GM23338 (cell line): ENCODE data around the gene PLCG2. TPM values are rescaled to one million over a fixed set of nuclear protein-coding genes. Genes with fewer than 3 reads are reported as not detected.

ENCODE experiments used
- ATAC-seq: fragments of 200-7000 bp; cut with Tn5 transposase; 3 replicates; pipeline ENCODE4 v1.9.1; 2020
- DNase-seq: peaks from one replicate; pipeline ENCODE4 v3.0.0-alpha.2; 2015; ENCODE audit warnings: low spot score
- H2AFZ ChIP-seq: fragments of 200-600 bp; sonication (generic); 2 replicates; pipeline ENCODE4 v1.8.0; 2016; ENCODE audit warnings: antibody characterized with exemption, mild to moderate bottlenecking, moderate library complexity
- H3F3A ChIP-seq: fragments of 200-600 bp; sonication (generic); replicated peaks from 2 replicates; pipeline ENCODE4 v1.8.0; 2017; ENCODE audit warnings: antibody characterized with exemption, mixed run types, low read depth
- H3K27ac ChIP-seq: fragments of 200-600 bp; sonication (generic); 2 replicates; pipeline ENCODE4 v1.6.1; 2016; ENCODE audit warnings: low read depth
- H3K27me3 ChIP-seq: fragments of 200-600 bp; sonication (generic); 2 replicates; pipeline ENCODE4 v1.8.0; 2016; ENCODE audit warnings: mild to moderate bottlenecking, mixed run types, moderate library complexity; ENCODE audit not compliant: insufficient read depth
- H3K36me3 ChIP-seq: fragments of 200-600 bp; sonication (generic); 2 replicates; pipeline ENCODE4 v1.8.0; 2016; ENCODE audit warnings: mild to moderate bottlenecking; ENCODE audit not compliant: insufficient read depth
- H3K4me1 ChIP-seq: fragments of 200-600 bp; sonication (generic); 2 replicates; pipeline ENCODE4 v1.8.0; 2016; ENCODE audit warnings: mild to moderate bottlenecking, moderate library complexity; ENCODE audit not compliant: insufficient read depth
- H3K4me2 ChIP-seq: fragments of 200-600 bp; sonication (generic); 2 replicates; pipeline ENCODE4 v1.7.1; 2017; ENCODE audit warnings: mixed run types
- H3K4me3 ChIP-seq: fragments of 200-600 bp; sonication (generic); 2 replicates; pipeline ENCODE4 v1.6.1; 2016; ENCODE audit warnings: mixed run types
- H3K79me2 ChIP-seq: fragments of 200-600 bp; sonication (generic); replicated peaks from 2 replicates; pipeline ENCODE4 v1.8.0; 2017; ENCODE audit warnings: mild to moderate bottlenecking; ENCODE audit not compliant: insufficient read depth
- H3K9me2 ChIP-seq: fragments of 200-600 bp; sonication (generic); 2 replicates; pipeline ENCODE4 v1.8.0; 2017; ENCODE audit not compliant: insufficient read depth
- H4K20me1 ChIP-seq: fragments of 200-600 bp; sonication (generic); replicated peaks from 2 replicates; pipeline ENCODE4 v1.8.0; 2017; ENCODE audit warnings: mild to moderate bottlenecking; ENCODE audit not compliant: insufficient read depth
- H3K27ac Mint-ChIP-seq: 2 replicates; pipeline ENCODE4 v1.8.0; 2020; ENCODE audit warnings: inconsistent platforms, mild to moderate bottlenecking, moderate library complexity, mixed read lengths
- H3K27me3 Mint-ChIP-seq: 3 replicates; pipeline ENCODE4 v1.8.0; 2022; ENCODE audit warnings: low read depth, mild to moderate bottlenecking, moderate library complexity, mixed read lengths, inconsistent platforms; ENCODE audit not compliant: insufficient read depth, poor library complexity
- H3K36me3 Mint-ChIP-seq: 3 replicates; pipeline ENCODE4 v1.8.0; 2021; ENCODE audit warnings: low read depth, mild to moderate bottlenecking, inconsistent platforms, moderate library complexity, mixed read lengths
- H3K4me1 Mint-ChIP-seq: 3 replicates; pipeline ENCODE4 v1.8.0; 2020; ENCODE audit warnings: mild to moderate bottlenecking, inconsistent platforms, mixed read lengths
- H3K4me3 Mint-ChIP-seq: 3 replicates; pipeline ENCODE4 v1.8.0; 2021; ENCODE audit warnings: moderate library complexity, mild to moderate bottlenecking, inconsistent platforms, mixed read lengths
- H3K9me3 Mint-ChIP-seq: 3 replicates; pipeline ENCODE4 v1.8.0; 2020; ENCODE audit warnings: moderate library complexity, mild to moderate bottlenecking, inconsistent platforms, mixed read lengths
- CREB1 ChIP-seq: fragments of 250-450 bp; sonication (Bioruptor Pico); IDR thresholded peaks from 2 replicates; pipeline ENCODE4 v1.5.0; 2020; ENCODE audit warnings: low read depth, mild to moderate bottlenecking, moderate library complexity
- CTCF ChIP-seq, 2 experiments: fragments of 200-600 bp in 1 of 2; sonication (generic) in 1 of 2; conservative IDR thresholded peaks; 2 replicates each; pipeline versions ENCODE4 v1.5.1 to v1.6.1; 2016 to 2017; ENCODE audit warnings: antibody characterized with exemption in 2 of 2, low read depth in 2 of 2, mild to moderate bottlenecking in 2 of 2, moderate library complexity in 1 of 2
- ETS1 ChIP-seq: IDR thresholded peaks from 2 replicates; pipeline ENCODE4 v1.6.1; 2016; ENCODE audit warnings: antibody characterized with exemption
- EZH2 ChIP-seq: fragments of 200-600 bp; sonication (generic); IDR thresholded peaks from one replicate; pipeline ENCODE4 v1.8.0; 2017; ENCODE audit warnings: antibody characterized with exemption, mild to moderate bottlenecking, low read depth; ENCODE audit not compliant: unreplicated experiment
- EZH2phosphoT487 ChIP-seq: fragments of 200-600 bp; sonication (generic); IDR thresholded peaks from one replicate; pipeline ENCODE4 v1.8.1; 2018; ENCODE audit warnings: antibody characterized with exemption; ENCODE audit not compliant: unreplicated experiment
- JUNB ChIP-seq: IDR thresholded peaks from one replicate; pipeline ENCODE4 v1.6.1; 2016; ENCODE audit warnings: antibody characterized with exemption; ENCODE audit not compliant: unreplicated experiment
- NANOG ChIP-seq: IDR thresholded peaks from 2 replicates; pipeline ENCODE4 v1.6.1; 2016; ENCODE audit warnings: antibody characterized with exemption, borderline replicate concordance
- POLR2AphosphoS5 ChIP-seq: IDR thresholded peaks from 2 replicates; pipeline ENCODE4 v1.6.1; 2016; ENCODE audit warnings: antibody characterized with exemption, low read depth
- REST ChIP-seq: IDR thresholded peaks from one replicate; pipeline ENCODE4 v1.6.1; 2018; ENCODE audit warnings: antibody characterized with exemption; ENCODE audit not compliant: unreplicated experiment
- STAT1 ChIP-seq: IDR thresholded peaks from one replicate; pipeline ENCODE4 v1.6.1; 2016; ENCODE audit warnings: antibody characterized with exemption; ENCODE audit not compliant: unreplicated experiment
- ZNF114 ChIP-seq: fragments of 250-450 bp; sonication (Bioruptor Pico); IDR thresholded peaks from 2 replicates; pipeline ENCODE4 v1.5.0; 2020; ENCODE audit warnings: mild to moderate bottlenecking, moderate library complexity
- ZNF331 ChIP-seq: fragments of 250-450 bp; sonication (Bioruptor Pico); IDR thresholded peaks from 2 replicates; pipeline ENCODE4 v1.5.0; 2020; ENCODE audit warnings: low read depth, mild to moderate bottlenecking, moderate library complexity
- ZNF462 ChIP-seq: fragments of 250-450 bp; sonication (Bioruptor Pico); IDR thresholded peaks from 2 replicates; pipeline ENCODE4 v1.5.0; 2020; ENCODE audit warnings: mild to moderate bottlenecking, moderate library complexity
- polyA plus RNA-seq: library from polyadenylated mRNA; unstranded; fragments of >200 nt; fragmentation: Nextera tagmentation; extraction: Ambion mirVana; gene quantifications from 2 replicates; pipeline ENCODE4 v1.2.1, GENCODE V29; 2016
- total RNA-seq: library from RNA; depleted of rRNA; stranded (reverse); fragments of >200 nt; shearing (Covaris generic); gene quantifications from 2 replicates; pipeline ENCODE4 v1.2.3, GENCODE V29; 2014

PLCG2 gene
- total and polyA plus RNA-seq, 2 experiments from 2014 or later = 2.4 to 5.9 TPM

- Mint-ChIP-seq H3K27me3 (no peaks in the 10 kb centered on the region), H3K4me1 (peaks cover 7% of the 10 kb centered on the region), H3K4me3 (no peak overlapping the region), H3K9me3 (no peaks in the 10 kb centered on the region), H3K27ac (no peak overlapping the region), H3K36me3 (no peaks in the 10 kb centered on the region)
- H2AFZ ChIP-seq = no peak overlapping the region
- no peak overlapping the region for H3K4me3 ChIP-seq
- no peaks in the 10 kb centered on the region for H3F3A ChIP-seq
- no peak overlapping the region for H3K4me2 ChIP-seq
- no peaks in the 10 kb centered on the region for H3K36me3 ChIP-seq
- ATAC-seq (no peak), DNase-seq (no peak)
- no peak overlapping the region for H3K27ac ChIP-seq
- H3K4me1 ChIP-seq = no peaks in the 10 kb centered on the region
- H3K27me3 ChIP-seq = no peaks in the 10 kb centered on the region
- TF ChIP-seq STAT1 = no peak
- no peak for TF ChIP-seq ZNF114
- TF ChIP-seq CREB1 (CRISPR knock-in tag) = no peak
- TF ChIP-seq NANOG = no peak
- TF ChIP-seq ETS1 = no peak
- TF ChIP-seq POLR2AphosphoS5 = no peak
- no peak for TF ChIP-seq JUNB
- no peak for TF ChIP-seq EZH2phosphoT487
- no peak for TF ChIP-seq EZH2
- no peak for TF ChIP-seq CTCF (conservative IDR thresholded peaks at IDR 0.05; ENCODE audit: low read depth in 2 of 2)
- no peak for TF ChIP-seq ZNF331 (CRISPR knock-in tag)
- no peak for TF ChIP-seq ZNF462 (CRISPR knock-in tag)
- no peak for TF ChIP-seq REST
- no peaks in the 10 kb centered on the region for H3K79me2 ChIP-seq
- H3K9me2 ChIP-seq = no peaks in the 10 kb centered on the region
- no peaks in the 10 kb centered on the region for H4K20me1 ChIP-seq
Observed at GRCh38 chr16:81852347-81852746, 73.3 kb downstream of the PLCG2 start.
